ENCODE measurements around the gene TXNDC15.

Gene TXNDC15

GRCh38 chr5:134935711-134936602, 61.8 kb downstream of the TXNDC15 start:
- Mint-ChIP-seq H3K4me1 (no peaks in the 10 kb centered on the region), H3K4me3 (no peak overlapping the region), H3K27me3 (no peaks in the 10 kb centered on the region), H3K27ac (no peak overlapping the region), H3K9me3 (no peaks in the 10 kb centered on the region)
- no peak for DNase-seq
- ATAC-seq, result no peak

DNA sequence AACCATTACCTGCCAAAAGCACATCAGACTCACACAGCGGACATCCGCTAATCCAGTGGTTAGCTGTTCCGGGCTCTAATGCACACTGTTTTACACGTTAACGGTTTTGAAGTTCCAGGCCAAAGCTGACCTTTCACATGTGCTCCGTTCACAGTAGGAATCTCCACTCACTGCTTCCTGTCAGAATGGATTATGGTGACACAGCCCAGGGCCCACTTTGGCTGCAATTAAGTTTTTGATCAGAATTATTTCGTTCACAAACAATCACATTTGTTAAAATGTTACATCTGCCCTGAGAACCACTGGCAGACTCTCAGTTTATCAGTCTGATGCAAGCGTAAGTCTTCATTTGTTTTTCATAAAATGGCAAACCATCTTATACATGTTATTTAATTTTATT, 63.4 kb downstream of the TXNDC15 start:
- Mint-ChIP-seq H3K27me3 (no peaks in the 10 kb centered on the region), H3K4me3 (no peak overlapping the region), H3K9me3 (no peaks in the 10 kb centered on the region), H3K27ac (no peak overlapping the region), H3K4me1 (no peaks in the 10 kb centered on the region)
- ATAC-seq (no peak), DNase-seq (no peak)

GRCh38 chr5:134938030-134938429, 63.9 kb downstream of the TXNDC15 start:
- Mint-ChIP-seq H3K4me3 (no peak overlapping the region), H3K27ac (no peak overlapping the region), H3K9me3 (no peaks in the 10 kb centered on the region), H3K27me3 (no peaks in the 10 kb centered on the region), H3K4me1 (no peaks in the 10 kb centered on the region)
- no peak for DNase-seq
- ATAC-seq, result no peak

DNA sequence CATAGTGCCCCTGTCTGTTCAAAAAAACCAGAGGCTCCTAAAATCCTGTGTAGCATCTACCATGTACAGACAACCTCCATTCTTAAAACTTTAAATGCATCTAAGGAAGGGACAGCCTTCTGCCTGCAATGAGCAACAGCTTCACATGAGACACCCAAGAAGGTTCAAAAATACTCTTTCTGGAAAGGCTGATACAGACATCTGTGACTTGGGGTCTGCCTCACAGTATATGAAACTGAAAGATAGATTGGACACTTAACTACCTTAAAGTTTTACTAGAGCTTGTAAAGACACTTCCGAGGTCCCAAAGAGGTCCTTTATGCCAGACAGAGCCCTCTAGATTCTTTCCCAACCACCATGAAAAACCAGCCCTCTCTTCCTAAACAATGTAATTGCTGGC, 65.3 kb downstream of the TXNDC15 start:
- no peak overlapping the region for H3K27ac Mint-ChIP-seq
- no peak for DNase-seq
- H3K27me3 Mint-ChIP-seq, result no peaks in the 10 kb centered on the region
- H3K9me3 Mint-ChIP-seq, result no peaks in the 10 kb centered on the region
- no peaks in the 10 kb centered on the region for H3K4me1 Mint-ChIP-seq
- no peak for ATAC-seq
- H3K4me3 Mint-ChIP-seq, result no peak overlapping the region

DNA sequence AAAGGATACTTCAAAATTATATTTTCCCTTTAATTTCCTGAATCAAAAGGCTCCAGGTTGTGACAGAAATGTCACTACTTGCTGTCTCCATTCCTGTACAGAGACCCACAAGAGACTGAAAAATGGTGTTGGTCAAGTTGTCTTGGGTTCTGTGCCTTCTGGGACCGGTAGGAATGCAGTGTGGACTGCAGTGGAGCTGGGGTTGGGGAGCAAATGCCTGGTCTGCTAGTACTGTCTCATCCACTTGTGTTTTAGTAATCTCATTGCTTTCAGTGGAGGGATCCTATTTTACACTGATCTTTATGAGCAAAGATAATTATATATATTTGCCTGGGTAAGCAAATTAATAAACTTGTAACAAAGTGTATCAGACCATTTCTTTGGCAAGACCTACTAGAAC, 69.4 kb downstream of the TXNDC15 start:
- no peak for ATAC-seq

DNA sequence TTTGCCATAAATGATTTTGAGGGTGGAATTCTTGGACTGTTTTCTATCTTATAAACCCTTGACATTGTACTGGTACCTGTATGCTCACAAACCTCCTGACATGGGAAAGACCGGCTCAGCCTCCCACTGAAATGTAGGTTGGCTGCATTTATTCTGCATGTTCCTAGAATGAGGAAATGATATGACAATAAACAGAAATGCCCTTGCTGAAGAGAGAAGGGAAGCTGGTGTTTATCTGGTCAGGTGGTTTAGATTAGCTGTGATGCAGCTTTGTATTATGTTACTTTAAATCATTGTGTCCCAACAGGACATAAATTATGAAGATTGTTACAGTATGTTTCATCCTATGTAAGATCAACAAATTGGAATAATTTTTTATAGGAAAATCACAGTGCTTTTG, 70.5 kb downstream of the TXNDC15 start:
- Mint-ChIP-seq H3K4me1 (no peaks in the 10 kb centered on the region), H3K27me3 (no peaks in the 10 kb centered on the region), H3K27ac (no peak overlapping the region), H3K9me3 (no peaks in the 10 kb centered on the region), H3K4me3 (no peak overlapping the region)
- DNase-seq (no peak), ATAC-seq (no peak)

More for the DNA sequence above, 69.4 kb downstream of the TXNDC15 start:
- no peak overlapping the region for H3K27ac Mint-ChIP-seq
- no peaks in the 10 kb centered on the region for H3K27me3 Mint-ChIP-seq
- H3K4me1 Mint-ChIP-seq, result no peaks in the 10 kb centered on the region
- H3K4me3 Mint-ChIP-seq, result no peak overlapping the region
- no peak for DNase-seq
- no peaks in the 10 kb centered on the region for H3K9me3 Mint-ChIP-seq

- Mint-ChIP-seq H3K4me1 (no peaks in the 10 kb centered on the region), H3K27me3 (no peaks in the 10 kb centered on the region), H3K9me3 (no peaks in the 10 kb centered on the region), H3K4me3 (no peak overlapping the region), H3K27ac (no peak overlapping the region)
- ATAC-seq, result no peak
- DNase-seq, result no peak
Observed at GRCh38 chr5:134945041-134945440, 70.9 kb downstream of the TXNDC15 start.

- DNase-seq (no peak), ATAC-seq (no peak)
- Mint-ChIP-seq H3K27ac (no peak overlapping the region), H3K4me3 (no peak overlapping the region), H3K4me1 (no peaks in the 10 kb centered on the region), H3K9me3 (no peaks in the 10 kb centered on the region), H3K27me3 (no peaks in the 10 kb centered on the region)
Observed at GRCh38 chr5:134948911-134949310, 74.7 kb downstream of the TXNDC15 start.

DNA sequence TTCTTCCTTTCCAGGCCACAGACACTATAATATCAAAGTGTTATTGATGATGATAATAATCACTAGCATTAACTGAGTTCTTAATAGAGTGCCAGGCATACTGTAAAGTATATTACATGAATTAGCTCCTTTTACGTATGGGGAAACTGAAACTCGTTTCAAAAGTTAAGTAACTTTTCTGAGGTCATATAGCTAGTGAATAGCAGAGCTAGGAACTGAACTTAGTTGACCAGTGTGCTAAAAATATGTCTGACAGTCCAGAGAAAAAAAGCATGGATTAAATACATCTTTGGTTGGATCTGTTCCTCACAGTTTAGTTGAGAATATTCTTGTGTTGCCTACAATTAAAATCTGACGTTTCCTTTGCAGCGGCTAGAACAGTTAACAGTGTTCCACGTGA, 75.1 kb downstream of the TXNDC15 start:
- H3K9me3 Mint-ChIP-seq, result peaks cover 0 to 4% of the 10 kb centered on the region in 2 donors
- H3K4me1 Mint-ChIP-seq, result no peaks in the 10 kb centered on the region
- no peak for ATAC-seq
- DNase-seq, result no peak
- H3K27me3 Mint-ChIP-seq, result no peaks in the 10 kb centered on the region
- H3K4me3 Mint-ChIP-seq, result no peak overlapping the region
- H3K27ac Mint-ChIP-seq, result no peak overlapping the region

All from stimulated activated naive CD8-positive, alpha-beta T cell treated with anti-CD3 and anti-CD28 coated beads, Interleukin-15, amount 100 ng/mL, for 72 hours (primary cell).